Kidney epithelial cell (primary cell): ENCODE measurements around the gene ATP6V0C. TPM values are rescaled to one million over a fixed set of nuclear protein-coding genes. Genes with fewer than 3 reads are reported as not detected.

Experiments used
- DNase-seq: peaks from one replicate; pipeline ENCODE4 v3.0.0-alpha.2; 2010; ENCODE audit warnings: low read depth
- H3K27me3 ChIP-seq: 2 replicates; pipeline ENCODE4 v1.6.0; 2011; ENCODE audit warnings: low read length; ENCODE audit not compliant: control insufficient read depth, insufficient read depth
- H3K36me3 ChIP-seq: 2 replicates; pipeline ENCODE4 v1.5.1; 2011; ENCODE audit warnings: low read length; ENCODE audit not compliant: control insufficient read depth, insufficient read depth
- H3K4me3 ChIP-seq: 2 replicates; pipeline ENCODE4 v1.5.1; 2011; ENCODE audit warnings: low read depth, mild to moderate bottlenecking, control low read depth, low read length
- CTCF ChIP-seq: IDR thresholded peaks from 2 replicates; pipeline ENCODE4 v1.5.1; 2011; ENCODE audit warnings: mild to moderate bottlenecking, moderate library complexity, low read length, control low read depth, inconsistent platforms; ENCODE audit not compliant: insufficient read depth, poor library complexity, severe bottlenecking
- total RNA-seq: library from RNA; depleted of rRNA; stranded (reverse); fragments of >200 nt; gene quantifications from 2 replicates; pipeline ENCODE4 v1.2.3, GENCODE V29; 2015

Gene ATP6V0C
- total RNA-seq, 1 donor from 2014 or later = 79.1 TPM

- DNase-seq = no peak
- Histone ChIP-seq H3K4me3 (no peak overlapping the region), H3K27me3 (no peaks in the 10 kb centered on the region), H3K36me3 (peaks cover 5% of the 10 kb centered on the region)
- TF ChIP-seq CTCF = no peak
These were observed 15.1 kb upstream of the ATP6V0C start for GRCh38 chr16:2498531-2499253.

DNA sequence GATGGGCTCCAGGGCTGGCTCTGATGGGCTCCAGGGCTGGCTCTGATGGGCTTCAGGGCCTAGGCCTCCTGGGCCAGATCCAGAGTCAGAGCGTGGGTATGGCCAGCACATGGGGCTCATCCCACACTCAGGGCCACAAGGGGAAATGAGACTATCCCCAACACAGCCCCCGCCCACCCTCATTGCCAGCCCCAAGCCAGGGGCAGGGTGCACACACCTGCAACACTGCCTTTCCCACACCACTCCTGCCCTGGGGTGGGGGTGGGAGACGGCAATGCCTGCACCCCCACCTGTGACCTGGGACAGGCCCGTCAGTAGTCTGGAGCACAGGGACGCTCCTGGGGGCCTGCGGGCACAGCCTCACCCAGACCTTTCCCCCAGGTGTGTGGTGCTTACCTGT is 14.3 kb upstream of the ATP6V0C start:
- peaks cover 5% of the 10 kb centered on the region for H3K36me3 ChIP-seq
- DNase-seq = no peak

GRCh38 chr16:2499890-2500429 is 13.8 kb upstream of the ATP6V0C start:
- TF ChIP-seq CTCF = no peak
- no peaks in the 10 kb centered on the region for H3K27me3 ChIP-seq
- peaks cover 5% of the 10 kb centered on the region for H3K36me3 ChIP-seq
- no peak overlapping the region for H3K4me3 ChIP-seq
- no peak for DNase-seq

More for the DNA sequence above, 14.3 kb upstream of the ATP6V0C start:
- no peak overlapping the region for H3K4me3 ChIP-seq
- no peak for TF ChIP-seq CTCF
- no peaks in the 10 kb centered on the region for H3K27me3 ChIP-seq

GRCh38 chr16:2500430-2500917 is 13.3 kb upstream of the ATP6V0C start:
- no peak for DNase-seq
- peaks cover 5% of the 10 kb centered on the region for H3K36me3 ChIP-seq
- no peaks in the 10 kb centered on the region for H3K27me3 ChIP-seq
- no peak overlapping the region for H3K4me3 ChIP-seq
- peak; percentile 15 for TF ChIP-seq CTCF

DNA sequence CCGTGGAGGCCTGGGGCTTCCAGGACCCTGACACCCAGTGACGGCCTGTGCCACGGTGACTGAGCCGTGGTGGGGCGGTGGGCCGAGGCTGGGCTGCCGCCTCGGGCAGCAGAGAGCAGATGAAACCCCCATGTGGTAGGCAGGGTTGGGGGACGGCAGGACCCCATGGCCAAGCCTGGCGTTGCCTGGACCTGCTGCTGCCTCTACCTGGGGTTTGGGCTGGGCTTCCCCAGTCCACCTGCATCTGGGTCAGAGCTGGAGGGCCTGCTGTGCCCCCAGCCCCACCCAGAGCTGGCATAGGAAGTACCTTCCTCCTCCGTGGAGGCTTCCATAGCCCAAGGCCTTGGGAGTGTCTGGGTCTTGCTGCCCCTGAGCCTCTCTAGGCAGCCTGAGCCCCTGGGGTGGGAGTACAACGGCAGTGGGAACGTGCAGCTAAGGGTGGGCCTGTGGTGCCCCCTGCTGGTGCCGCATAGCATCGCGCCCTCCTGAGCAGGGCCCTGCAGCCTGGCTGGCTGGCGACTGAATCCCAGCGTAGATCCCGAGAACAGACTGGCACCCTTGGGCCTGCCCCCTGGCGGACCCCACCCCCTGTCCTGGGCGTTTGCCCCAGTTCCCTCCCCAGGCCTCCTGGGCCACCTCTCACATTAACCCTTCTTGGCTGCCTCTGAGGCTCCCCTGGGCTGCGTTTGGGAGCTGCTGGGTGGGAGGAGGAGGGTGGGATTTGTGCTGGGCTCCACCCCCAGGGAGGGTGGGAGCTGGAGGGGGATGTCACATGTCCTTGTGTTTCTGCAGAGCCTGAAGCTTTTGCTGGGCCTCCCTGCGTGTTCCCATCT is 12.6 kb upstream of the ATP6V0C start:
- H3K36me3 ChIP-seq = peaks cover 4% of the 10 kb centered on the region
- DNase-seq = no peak
- H3K4me3 ChIP-seq = no peak overlapping the region
- TF ChIP-seq CTCF = peak; percentile 98
- no peaks in the 10 kb centered on the region for H3K27me3 ChIP-seq
